ENCODE results near the gene HSP90B1.

The HSP90B1 gene

GRCh38 chr12:103997286-103997900 lies 67.2 kb downstream of the HSP90B1 start:
- TF ChIP-seq, protein P1, sequence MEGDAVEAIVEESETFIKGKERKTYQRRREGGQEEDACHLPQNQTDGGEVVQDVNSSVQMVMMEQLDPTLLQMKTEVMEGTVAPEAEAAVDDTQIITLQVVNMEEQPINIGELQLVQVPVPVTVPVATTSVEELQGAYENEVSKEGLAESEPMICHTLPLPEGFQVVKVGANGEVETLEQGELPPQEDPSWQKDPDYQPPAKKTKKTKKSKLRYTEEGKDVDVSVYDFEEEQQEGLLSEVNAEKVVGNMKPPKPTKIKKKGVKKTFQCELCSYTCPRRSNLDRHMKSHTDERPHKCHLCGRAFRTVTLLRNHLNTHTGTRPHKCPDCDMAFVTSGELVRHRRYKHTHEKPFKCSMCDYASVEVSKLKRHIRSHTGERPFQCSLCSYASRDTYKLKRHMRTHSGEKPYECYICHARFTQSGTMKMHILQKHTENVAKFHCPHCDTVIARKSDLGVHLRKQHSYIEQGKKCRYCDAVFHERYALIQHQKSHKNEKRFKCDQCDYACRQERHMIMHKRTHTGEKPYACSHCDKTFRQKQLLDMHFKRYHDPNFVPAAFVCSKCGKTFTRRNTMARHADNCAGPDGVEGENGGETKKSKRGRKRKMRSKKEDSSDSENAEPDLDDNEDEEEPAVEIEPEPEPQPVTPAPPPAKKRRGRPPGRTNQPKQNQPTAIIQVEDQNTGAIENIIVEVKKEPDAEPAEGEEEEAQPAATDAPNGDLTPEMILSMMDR (IDR thresholded peaks at IDR 0.05; ENCODE audit: unreplicated experiment in 3 of 3), result no peak
- peaks cover 4% of the 10 kb centered on the region for H3K36me3 Mint-ChIP-seq (ENCODE audit: low read depth)
- peak overlapping the region in 2 of 3 experiments; percentile 58 to 72 for H3K27ac Mint-ChIP-seq
- no peaks in the 10 kb centered on the region for H3K9me3 Mint-ChIP-seq
- H3K4me3 Mint-ChIP-seq, result peak overlapping the region in 2 of 3 experiments; percentile 4 to 19
- H3K27me3 Mint-ChIP-seq (ENCODE audit: low read depth), result no peaks in the 10 kb centered on the region
- H3K4me1 Mint-ChIP-seq, result peaks cover 34% of the 10 kb centered on the region

Data from nephron (organoid).